HG03139 (cell line): ENCODE results near the gene FBXO45.
"Not testable (repeated sequence)": the region's sequence is repeated elsewhere in the genome, so short reads cannot be mapped to it uniquely, and the experiment has no call there.

Experiments used
- ATAC-seq: cut with Tn5 transposase; IDR thresholded peaks from one replicate; pipeline ENCODE4 v1.9.1; 2021; ENCODE audit not compliant: unreplicated experiment

The FBXO45 gene

DNA sequence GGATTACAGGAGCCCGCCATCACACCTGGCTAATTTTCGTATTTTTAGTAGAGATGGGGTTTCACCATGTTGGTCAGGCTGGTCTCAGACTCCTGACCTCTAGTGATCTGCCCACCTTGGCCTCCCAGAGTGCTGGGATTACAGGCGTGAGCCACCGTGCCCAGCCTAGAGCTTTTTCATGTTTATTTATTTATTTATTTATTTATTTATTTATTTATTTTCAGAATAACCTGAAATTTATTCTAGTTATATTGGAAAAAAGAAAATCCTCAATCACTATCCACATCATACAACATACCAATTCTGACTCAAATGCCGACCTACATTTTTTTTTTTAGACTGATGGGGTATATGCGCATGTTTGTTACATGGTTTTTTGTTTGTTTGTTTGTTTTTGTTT lies 46.8 kb downstream of the FBXO45 start:
- not testable (repeated sequence) for ATAC-seq

GRCh38 chr3:196617256-196617655 lies 48.8 kb downstream of the FBXO45 start:
- no peak for ATAC-seq

- no peak for ATAC-seq
Observed at GRCh38 chr3:196619223-196619622, 50.8 kb downstream of the FBXO45 start.

DNA sequence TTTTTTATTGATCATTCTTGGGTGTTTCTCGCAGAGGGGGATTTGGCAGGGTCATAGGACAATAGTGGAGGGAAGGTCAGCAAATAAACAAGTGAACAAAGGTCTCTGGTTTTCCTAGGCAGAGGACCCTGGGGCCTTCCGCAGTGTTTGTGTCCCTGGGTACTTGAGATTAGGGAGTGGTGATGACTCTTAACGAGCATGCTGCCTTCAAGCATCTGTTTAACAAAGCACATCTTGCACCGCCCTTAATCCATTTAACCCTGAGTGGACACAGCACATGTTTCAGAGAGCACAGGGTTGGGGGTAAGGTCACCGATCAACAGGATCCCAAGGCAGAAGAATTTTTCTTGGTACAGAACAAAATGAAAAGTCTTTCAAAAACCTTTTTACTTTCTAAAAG lies 51.2 kb downstream of the FBXO45 start:
- ATAC-seq, result not testable (repeated sequence)

DNA sequence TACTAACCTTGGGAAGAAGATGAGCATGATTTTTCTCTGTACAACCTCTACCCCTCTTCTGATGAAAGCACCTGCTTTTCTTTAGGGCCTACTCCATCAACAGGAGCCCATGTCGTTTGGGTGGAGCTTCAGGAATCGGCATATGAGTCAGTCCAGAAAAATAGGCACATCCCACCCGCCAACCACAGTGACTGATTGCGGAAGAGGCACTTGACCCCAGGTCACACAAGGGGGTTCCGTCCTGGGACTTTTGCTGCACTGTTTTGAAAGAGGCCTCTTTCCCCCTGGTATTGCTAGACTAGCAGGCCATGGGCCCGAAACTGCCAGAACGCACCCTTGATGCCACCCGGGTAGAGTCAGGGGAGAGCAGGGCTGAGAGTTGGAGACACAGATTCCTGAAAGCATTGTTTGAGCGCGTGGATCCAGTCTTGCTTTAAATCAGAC lies 51.7 kb downstream of the FBXO45 start:
- ATAC-seq, result peak; percentile 57

- ATAC-seq, result no peak
Observed at GRCh38 chr3:196620684-196621083, 52.2 kb downstream of the FBXO45 start.

DNA sequence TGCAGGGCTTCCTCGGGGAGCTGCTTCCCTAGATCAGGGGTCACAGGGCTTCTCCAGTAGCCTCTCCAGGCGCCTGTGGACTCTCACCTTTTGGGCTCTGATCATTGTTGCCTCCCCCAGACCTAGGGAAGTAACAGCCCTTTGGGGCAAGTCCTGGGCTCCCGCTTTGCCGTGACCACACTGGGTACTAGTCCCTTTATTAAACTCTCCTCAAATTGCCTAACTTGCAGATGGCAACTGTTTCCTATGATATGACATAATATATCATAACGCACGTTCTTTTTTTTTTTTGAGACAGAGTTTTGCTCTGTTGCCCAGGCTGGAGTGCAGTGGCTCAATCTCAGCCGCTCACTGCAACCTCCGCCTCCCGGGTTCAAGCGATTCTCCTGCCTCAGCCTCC lies 53.2 kb downstream of the FBXO45 start:
- no peak for ATAC-seq

- no peak for ATAC-seq
Observed at GRCh38 chr3:196624067-196624790, 55.8 kb downstream of the FBXO45 start.

DNA sequence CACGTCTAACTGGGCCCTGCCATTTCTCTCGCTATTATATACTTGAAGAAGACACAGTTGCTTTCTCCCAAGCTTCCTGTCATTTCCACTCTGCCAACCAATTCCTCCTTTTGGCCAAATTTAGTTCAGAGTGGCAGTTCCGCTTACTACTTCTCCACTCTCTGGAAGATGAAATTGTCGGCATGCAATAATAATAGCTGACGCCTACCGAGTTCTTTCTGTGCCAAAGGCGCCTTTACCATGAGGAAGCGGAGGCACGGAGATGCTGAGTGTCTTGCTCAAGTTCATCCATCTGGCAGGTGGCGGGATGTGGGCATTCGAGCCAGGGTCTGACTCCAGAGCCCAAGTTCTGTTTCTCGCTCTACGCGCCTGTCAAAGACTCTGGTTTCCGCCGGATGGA lies 56.4 kb downstream of the FBXO45 start:
- no peak for ATAC-seq

DNA sequence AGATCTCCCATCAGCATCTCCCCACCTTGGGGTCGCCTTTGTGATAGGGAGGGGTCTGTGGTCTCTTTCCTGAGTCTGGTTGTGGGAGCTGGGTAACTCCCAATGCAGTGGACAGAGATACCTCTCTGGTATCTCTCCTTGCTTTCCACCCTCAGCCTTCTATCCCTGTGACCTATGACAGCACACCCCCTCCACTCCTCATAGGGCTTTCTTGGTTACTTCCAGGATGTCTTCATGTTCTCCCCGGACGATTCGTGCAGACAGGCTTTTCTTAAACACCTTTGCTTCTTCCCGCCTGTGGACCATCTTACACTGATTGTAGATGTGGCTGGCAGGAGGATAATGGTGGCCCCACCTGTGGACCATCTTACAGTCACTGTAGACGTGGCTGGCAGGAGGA lies 56.9 kb downstream of the FBXO45 start:
- ATAC-seq, result no peak

- ATAC-seq, result no peak
Observed at GRCh38 chr3:196627918-196628231, 59.4 kb downstream of the FBXO45 start.

DNA sequence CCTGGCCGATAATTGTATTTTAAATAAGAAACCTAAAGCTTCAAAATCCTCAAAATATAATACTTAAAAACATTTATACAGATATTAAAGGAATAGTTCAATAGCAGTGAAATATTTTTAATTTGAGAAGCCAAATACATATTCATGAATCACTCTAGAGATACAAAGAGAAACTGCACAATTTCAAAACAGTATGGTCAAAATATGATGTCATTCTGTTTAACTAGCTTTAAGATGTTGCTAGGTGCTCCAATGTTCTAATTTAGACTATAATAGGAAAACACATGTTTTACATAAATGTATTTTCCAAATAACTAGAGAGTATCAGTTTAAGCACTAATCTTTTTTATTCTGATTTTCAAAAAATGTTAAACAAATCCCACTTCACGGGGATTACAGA lies 60.8 kb downstream of the FBXO45 start:
- no peak for ATAC-seq

DNA sequence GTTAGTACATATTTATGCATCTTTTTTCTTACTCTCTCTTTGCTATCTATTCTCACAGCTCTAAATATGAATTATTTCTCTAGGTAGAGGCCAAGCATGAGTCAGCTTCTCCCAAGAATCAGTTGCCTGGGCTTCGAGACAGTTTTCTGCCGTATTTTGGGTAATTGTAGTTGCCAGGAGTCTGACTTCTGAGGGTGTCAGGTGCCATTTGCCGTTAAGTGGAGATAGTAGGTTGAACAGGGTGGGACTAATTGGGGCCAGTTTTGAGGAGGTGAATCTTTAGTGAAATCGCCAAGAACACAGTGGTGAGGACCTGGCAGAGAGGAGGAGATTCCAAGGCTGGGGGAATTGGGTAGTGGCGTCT lies 63.2 kb downstream of the FBXO45 start:
- no peak for ATAC-seq

GRCh38 chr3:196632046-196632751 lies 63.7 kb downstream of the FBXO45 start:
- peak; percentile 60 for ATAC-seq

DNA sequence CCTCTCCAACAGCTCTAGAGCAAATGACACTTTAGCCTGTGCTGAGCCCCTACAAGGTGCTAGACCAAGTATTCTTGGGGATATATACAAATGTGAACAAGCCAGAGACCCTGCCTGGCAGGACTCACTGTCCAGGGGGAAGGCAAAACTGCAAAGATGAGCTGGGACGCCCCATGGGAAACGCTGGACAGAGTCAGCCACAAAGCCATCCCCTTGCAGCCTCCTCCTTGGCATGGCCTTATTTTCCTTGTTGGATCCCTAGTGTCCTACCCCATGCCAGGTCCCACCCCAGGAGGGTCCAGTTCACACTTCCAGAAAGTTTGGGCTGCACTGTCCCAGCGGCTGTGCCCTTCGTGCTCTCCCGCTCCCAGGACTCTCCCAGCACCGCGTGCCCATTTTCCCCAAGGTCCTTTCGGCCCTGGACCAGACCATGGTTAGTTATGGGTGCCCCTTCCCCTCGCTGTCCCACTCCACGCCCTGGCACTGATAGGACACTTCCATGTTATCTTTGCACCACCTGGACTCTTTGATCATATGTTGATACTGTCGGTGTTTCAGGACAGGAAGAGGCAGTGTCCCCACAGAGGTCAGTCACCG lies 65.2 kb downstream of the FBXO45 start:
- ATAC-seq, result no peak

GRCh38 chr3:196634224-196634623 lies 65.8 kb downstream of the FBXO45 start:
- no peak for ATAC-seq

GRCh38 chr3:196634829-196635228 lies 66.4 kb downstream of the FBXO45 start:
- no peak for ATAC-seq

GRCh38 chr3:196636369-196637349 lies 68.2 kb downstream of the FBXO45 start:
- ATAC-seq, result no peak

- ATAC-seq, result not testable (repeated sequence)
Observed at GRCh38 chr3:196637941-196638340, 69.5 kb downstream of the FBXO45 start.
